Thyroid gland (tissue), 4 donors: ENCODE data around the gene CEACAM1. TPM values are rescaled to one million over a fixed set of nuclear protein-coding genes. Genes with fewer than 3 reads are reported as not detected.

Source experiments
- DNase-seq, 2 donors: peaks; one replicate each; pipeline ENCODE4 v3.0.0-alpha.2; 2019
- H3K27ac ChIP-seq, 3 donors: fragments of 200-600 bp; sonication (generic); 1 replicate in 2 of 3; 2 replicates in 1 of 3; pipeline ENCODE4 v1.5.1; 2016 to 2019; ENCODE audit warnings: mild to moderate bottlenecking in 1 of 3, moderate library complexity in 1 of 3
- H3K27me3 ChIP-seq: fragments of 200-600 bp; sonication (generic); one replicate; pipeline ENCODE4 v1.5.1; 2019
- H3K36me3 ChIP-seq, 2 donors: fragments of 200-600 bp; sonication (generic); one replicate each; pipeline ENCODE4 v1.5.1; 2016 to 2019
- H3K4me1 ChIP-seq, 2 donors: fragments of 200-600 bp; sonication (generic); one replicate each; pipeline ENCODE4 v1.5.1; 2017 to 2019
- H3K4me3 ChIP-seq, 3 donors: fragments of 200-600 bp; sonication (generic); replicated peaks in 1 of 3; 1 replicate in 2 of 3; 2 replicates in 1 of 3; pipeline ENCODE4 v1.5.1; 2016; ENCODE audit warnings: mild to moderate bottlenecking in 1 of 3
- H3K9me3 ChIP-seq: fragments of 200-600 bp; sonication (generic); one replicate; pipeline ENCODE4 v1.5.1; 2017
- CTCF ChIP-seq, 6 experiments: fragments of 200-600 bp in 3 of 6; fragments of 450-650 bp in 3 of 6; sonication (generic) in 3 of 6; IDR thresholded peaks; one replicate each; pipeline ENCODE4 v1.5.1; 2016 to 2019; ENCODE audit warnings: antibody characterized with exemption in 6 of 6, mild to moderate bottlenecking in 2 of 6, inconsistent platforms in 1 of 6, moderate library complexity in 1 of 6
- POLR2A ChIP-seq, 2 donors: fragments of 450-650 bp; IDR thresholded peaks; one replicate each; pipeline ENCODE4 v1.6.1; 2017; ENCODE audit warnings: antibody characterized with exemption in 2 of 2, mild to moderate bottlenecking in 2 of 2, moderate library complexity in 1 of 2
- WGBS, 2 donors: methylation state at CpG; one replicate each; pipeline ENCODE4 v1.1.5; 2017; 5-methylcytosine and 5-hydroxymethylcytosine counted together
- intact Hi-C: fragments of 100-400 bp; cut with DNase I; formaldehyde crosslinking; loops from one replicate; pipeline ENCODE4 v1.15.1; 2023
- total RNA-seq, 4 donors: library from RNA; depleted of rRNA; stranded (reverse); fragments of >200 nt; gene quantifications; one replicate each; pipeline ENCODE4 v1.2.3, GENCODE V29; 2016

Gene CEACAM1
- total RNA-seq, 4 donors from 2014 or later: 2.1 to 21.5 (median 3.6) TPM

- no peaks in the 10 kb centered on the region for H3K4me1 ChIP-seq
- no peak for DNase-seq
- intact Hi-C loops: no loop called here
Observed at GRCh38 chr19:42521346-42522030, 6.8 kb downstream of the CEACAM1 start.

GRCh38 chr19:42519108-42519507, 9.2 kb downstream of the CEACAM1 start:
- no peak overlapping the region for H3K27ac ChIP-seq
- H3K36me3 ChIP-seq: no peaks in the 10 kb centered on the region
- WGBS, 2 donors: 45 to 52% methylated on average over 3 of the region's 3 CpGs
- no peak for TF ChIP-seq POLR2A (IDR thresholded peaks at IDR 0.05)
- no peak for TF ChIP-seq CTCF (IDR thresholded peaks at IDR 0.05)
- H3K4me1 ChIP-seq: no peaks in the 10 kb centered on the region
- no peaks in the 10 kb centered on the region for H3K27me3 ChIP-seq
- DNase-seq: no peak
- H3K9me3 ChIP-seq: no peaks in the 10 kb centered on the region
- intact Hi-C loops: no loop called here
- H3K4me3 ChIP-seq: no peak overlapping the region

More at GRCh38 chr19:42521346-42522030, 6.8 kb downstream of the CEACAM1 start:
- Histone ChIP-seq H3K36me3 (no peaks in the 10 kb centered on the region), H3K27me3 (no peaks in the 10 kb centered on the region), H3K9me3 (no peaks in the 10 kb centered on the region), H3K4me3 (no peak overlapping the region), H3K27ac (no peak overlapping the region)
- 85 to 90% methylated on average over 4 to 6 of the region's 6 CpGs for WGBS, 2 donors
- TF ChIP-seq POLR2A (IDR thresholded peaks at IDR 0.05) (no peak), CTCF (IDR thresholded peaks at IDR 0.05) (no peak)

- 94 to 97% methylated on average over 2 of the region's 2 CpGs for WGBS, 2 donors
- Histone ChIP-seq H3K36me3 (no peaks in the 10 kb centered on the region), H3K9me3 (no peaks in the 10 kb centered on the region), H3K27me3 (no peaks in the 10 kb centered on the region), H3K4me1 (no peaks in the 10 kb centered on the region), H3K27ac (no peak overlapping the region), H3K4me3 (no peak overlapping the region)
- DNase-seq: no peak
- intact Hi-C loops: no loop called here
- TF ChIP-seq POLR2A (IDR thresholded peaks at IDR 0.05): no peak
- TF ChIP-seq CTCF (IDR thresholded peaks at IDR 0.05): no peak
Observed at GRCh38 chr19:42516771-42517170, 11.5 kb downstream of the CEACAM1 start.

GRCh38 chr19:42515241-42515832, 12.9 kb downstream of the CEACAM1 start:
- H3K9me3 ChIP-seq: no peaks in the 10 kb centered on the region
- H3K4me1 ChIP-seq: no peaks in the 10 kb centered on the region
- TF ChIP-seq CTCF (IDR thresholded peaks at IDR 0.05): no peak
- no peak for TF ChIP-seq POLR2A (IDR thresholded peaks at IDR 0.05)
- H3K27ac ChIP-seq: no peak overlapping the region
- H3K4me3 ChIP-seq: no peak overlapping the region
- DNase-seq: no peak
- H3K36me3 ChIP-seq: no peaks in the 10 kb centered on the region
- intact Hi-C loops: no loop called here
- 86 to 87% methylated on average over 7 of the region's 7 CpGs for WGBS, 2 donors
- H3K27me3 ChIP-seq: no peaks in the 10 kb centered on the region

- no peak for TF ChIP-seq POLR2A (IDR thresholded peaks at IDR 0.05)
- TF ChIP-seq CTCF (IDR thresholded peaks at IDR 0.05): no peak
- no peak for DNase-seq
- Histone ChIP-seq H3K4me3 (no peak overlapping the region), H3K36me3 (no peaks in the 10 kb centered on the region), H3K4me1 (no peaks in the 10 kb centered on the region), H3K9me3 (no peaks in the 10 kb centered on the region), H3K27me3 (no peaks in the 10 kb centered on the region), H3K27ac (no peak overlapping the region)
- intact Hi-C loops: no loop called here
- 100% methylated on average over 1 of the region's 1 CpG for WGBS, 2 donors
Observed at GRCh38 chr19:42514449-42514848, 13.8 kb downstream of the CEACAM1 start.
